HG03135 (cell line): Measurements from ENCODE around the gene SKI.
A peak's percentile ranks its signal among the peaks of the same experiment; 100 is the strongest.
"Not testable (repeated sequence)": the region's sequence is repeated elsewhere in the genome, so short reads cannot be mapped to it uniquely, and the experiment has no call there.

Source experiments
- ATAC-seq: cut with Tn5 transposase; IDR thresholded peaks from one replicate; pipeline ENCODE4 v1.9.1; 2021; ENCODE audit warnings: mild to moderate bottlenecking, moderate library complexity; ENCODE audit not compliant: unreplicated experiment

The SKI gene

GRCh38 chr1:2240270-2241156, 12.4 kb downstream of the SKI start:
- ATAC-seq, result no peak

- no peak for ATAC-seq
These were observed 13.7 kb downstream of the SKI start for GRCh38 chr1:2241820-2242219.

GRCh38 chr1:2242814-2243725, 15.0 kb downstream of the SKI start:
- no peak for ATAC-seq

GRCh38 chr1:2247045-2247394, 18.9 kb downstream of the SKI start:
- not testable (repeated sequence) for ATAC-seq

- no peak for ATAC-seq
These were observed 19.6 kb downstream of the SKI start for GRCh38 chr1:2247760-2248126.

GRCh38 chr1:2248127-2248826, 20.2 kb downstream of the SKI start:
- no peak for ATAC-seq

- no peak for ATAC-seq
These were observed 20.9 kb downstream of the SKI start for GRCh38 chr1:2248854-2249558.

GRCh38 chr1:2249559-2249906, 21.4 kb downstream of the SKI start:
- no peak for ATAC-seq

- ATAC-seq, result no peak
These were observed 22.7 kb downstream of the SKI start for GRCh38 chr1:2250721-2251281.

- ATAC-seq, result no peak
These were observed 23.2 kb downstream of the SKI start for GRCh38 chr1:2251363-2251762.

- no peak for ATAC-seq
These were observed 23.7 kb downstream of the SKI start for GRCh38 chr1:2251786-2252185.

- ATAC-seq, result no peak
These were observed 24.3 kb downstream of the SKI start for GRCh38 chr1:2252423-2252822.

GRCh38 chr1:2253036-2253796, 25.1 kb downstream of the SKI start:
- no peak for ATAC-seq

- no peak for ATAC-seq
These were observed 25.8 kb downstream of the SKI start for GRCh38 chr1:2253797-2254480.

- ATAC-seq, result peak; percentile 13
These were observed 26.9 kb downstream of the SKI start for GRCh38 chr1:2255047-2255419.

- peak; percentile 40 for ATAC-seq
These were observed 27.6 kb downstream of the SKI start for GRCh38 chr1:2255420-2256369.

GRCh38 chr1:2256435-2257244, 28.5 kb downstream of the SKI start:
- no peak for ATAC-seq
